ENCODE measurements around the gene SYF2.
A peak's percentile ranks its signal among the peaks of the same experiment; 100 is the strongest.
"Not testable (repeated sequence)": the region's sequence is repeated elsewhere in the genome, so short reads cannot be mapped to it uniquely, and the experiment has no call there.

The SYF2 gene

DNA sequence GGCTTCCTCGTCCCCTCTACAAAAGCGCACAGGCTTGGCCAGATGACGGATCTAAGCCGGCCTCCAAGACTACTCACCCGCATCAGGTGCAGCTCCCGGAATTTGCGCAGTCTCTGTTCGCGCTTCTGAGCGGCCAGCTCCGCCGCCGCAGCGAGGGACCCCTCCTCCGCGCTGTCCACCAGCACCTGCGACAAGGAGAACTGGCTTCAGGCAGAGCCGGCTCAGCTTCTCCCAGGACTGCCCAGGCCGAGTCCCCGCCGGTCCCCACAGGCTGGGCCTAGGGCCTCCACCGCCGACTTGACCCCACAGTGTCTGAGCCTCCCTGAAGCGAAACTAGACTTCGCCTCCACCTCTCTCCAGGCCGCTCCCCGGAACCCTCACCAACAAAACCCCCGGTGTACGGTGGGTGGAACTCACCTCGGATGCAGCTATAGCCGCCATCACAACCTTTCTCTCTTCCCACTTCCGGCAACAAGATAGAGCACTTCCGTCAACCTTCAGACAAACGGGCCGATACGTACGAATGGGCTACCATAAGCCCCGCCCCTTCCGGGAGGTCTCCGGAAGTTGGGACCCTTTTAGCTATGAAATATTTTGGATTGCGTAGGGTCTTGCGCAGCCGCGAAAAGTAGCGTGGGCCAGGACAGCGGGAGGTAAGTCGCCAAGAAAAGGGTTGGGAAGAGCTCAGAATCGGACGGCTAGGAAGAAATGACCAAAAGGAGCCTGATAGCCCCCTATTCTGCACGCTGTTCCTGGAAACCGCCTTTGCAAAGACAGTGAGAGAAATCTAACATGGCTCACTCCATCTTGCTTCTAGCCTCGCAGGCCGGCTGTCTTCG, at the start of gene SYF2:
Gene SYF2, minus strand, starts transcription at position 476 of the 839 bp plus-strand sequence. Its CDS starts 35 bp downstream, at position 441.
- peak; percentile 93 for DNase-seq

DNA sequence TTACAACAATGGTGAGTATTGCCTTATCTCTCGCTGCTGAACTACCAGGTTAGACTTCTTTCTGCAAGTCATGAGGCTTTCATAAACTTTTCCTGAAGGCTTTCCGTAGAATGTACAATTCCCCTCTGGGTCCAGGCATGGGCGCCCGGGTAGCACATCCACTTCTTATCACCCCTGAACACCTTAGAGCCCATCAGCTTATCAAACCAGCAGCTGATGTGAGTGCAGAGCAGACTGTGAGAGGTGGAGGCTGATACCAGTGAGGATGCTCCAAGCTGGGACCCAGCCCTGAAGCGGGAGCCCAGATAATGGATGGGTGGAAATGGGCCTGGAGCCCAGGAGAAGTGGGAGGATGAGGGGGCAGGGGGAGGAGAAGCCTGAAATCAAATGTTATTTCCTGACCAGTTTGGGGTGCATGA, 47.4 kb upstream of the SYF2 start:
- DNase-seq: not testable (repeated sequence)

DNA sequence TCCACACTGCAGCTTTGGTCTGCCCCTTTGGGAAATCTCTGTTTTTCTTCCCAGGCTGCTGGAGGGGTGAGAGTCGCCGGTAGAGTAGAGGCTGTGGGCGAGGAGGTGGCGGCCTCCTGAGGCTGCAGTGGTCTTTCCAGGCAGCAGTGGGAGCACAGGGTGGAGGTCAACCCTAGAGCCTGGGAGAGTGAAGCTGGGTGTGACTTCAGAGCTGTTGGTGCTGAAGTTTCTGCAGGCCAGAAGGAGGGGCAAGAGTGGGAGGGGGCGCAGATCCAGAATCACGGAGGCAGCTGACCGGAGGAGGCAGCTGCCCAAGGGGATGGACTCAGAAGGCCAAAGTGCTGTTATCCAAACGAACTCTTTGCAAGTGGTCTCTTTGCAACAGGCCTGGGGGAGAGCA, 46.5 kb upstream of the SYF2 start:
- not testable (repeated sequence) for DNase-seq

DNA sequence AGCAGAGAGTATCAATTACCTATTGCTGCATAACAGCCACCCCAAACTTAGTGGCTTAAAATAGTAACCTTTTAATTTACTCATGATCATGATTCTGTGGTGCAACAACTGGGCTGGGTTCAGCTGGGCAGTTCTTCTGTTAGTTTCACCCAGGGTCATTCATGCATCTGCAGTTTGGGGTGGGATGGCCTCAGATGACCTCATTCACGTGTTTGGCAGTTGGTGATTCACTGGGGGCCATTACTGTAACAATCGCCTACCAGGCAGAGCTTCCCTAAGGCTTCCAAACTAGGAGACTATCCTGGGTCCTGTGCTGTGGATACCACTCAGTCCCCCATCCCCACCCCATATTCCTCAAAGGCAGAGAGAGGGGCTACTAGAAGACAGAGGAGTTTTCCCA, 46.1 kb upstream of the SYF2 start:
- DNase-seq: not testable (repeated sequence)

DNA sequence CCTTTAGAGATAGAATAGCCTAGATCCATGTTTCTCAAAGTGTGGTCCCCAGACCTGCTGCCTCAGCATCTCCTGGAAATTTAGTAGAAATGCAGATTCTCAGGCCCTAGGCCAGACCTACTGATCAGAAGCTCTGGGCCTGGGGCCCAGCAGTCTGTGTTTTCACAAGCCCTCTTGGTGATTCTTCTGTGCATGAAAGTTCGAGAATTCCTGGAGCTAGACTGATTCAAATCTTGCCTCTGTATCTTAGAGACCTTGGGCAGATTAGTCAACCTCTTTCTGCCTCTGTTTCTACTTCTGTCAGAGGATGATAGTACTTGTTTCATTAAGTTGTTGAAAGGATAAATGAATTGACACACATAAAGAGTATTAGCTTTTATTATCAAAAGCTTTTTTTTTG, 45.0 kb upstream of the SYF2 start:
- DNase-seq: not testable (repeated sequence)

DNA sequence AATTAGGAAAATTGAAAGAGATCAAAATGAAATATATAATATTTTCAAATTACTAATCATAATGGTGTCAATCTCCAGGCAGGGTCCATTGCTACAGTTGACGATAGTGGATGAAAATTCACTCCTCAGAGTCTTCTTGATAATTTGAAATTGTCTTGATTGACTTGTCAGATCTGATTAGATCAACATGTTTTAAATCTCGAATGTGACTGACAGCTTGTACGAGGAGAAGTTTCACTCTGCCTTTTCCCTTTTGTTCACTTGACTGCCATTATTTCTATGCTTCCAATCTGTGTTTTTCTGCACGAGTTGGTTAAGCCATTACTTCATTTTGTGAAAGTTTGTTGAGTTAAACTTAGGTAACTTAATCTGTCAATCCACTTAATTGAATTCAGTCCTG, 43.3 kb upstream of the SYF2 start:
- not testable (repeated sequence) for DNase-seq

DNA sequence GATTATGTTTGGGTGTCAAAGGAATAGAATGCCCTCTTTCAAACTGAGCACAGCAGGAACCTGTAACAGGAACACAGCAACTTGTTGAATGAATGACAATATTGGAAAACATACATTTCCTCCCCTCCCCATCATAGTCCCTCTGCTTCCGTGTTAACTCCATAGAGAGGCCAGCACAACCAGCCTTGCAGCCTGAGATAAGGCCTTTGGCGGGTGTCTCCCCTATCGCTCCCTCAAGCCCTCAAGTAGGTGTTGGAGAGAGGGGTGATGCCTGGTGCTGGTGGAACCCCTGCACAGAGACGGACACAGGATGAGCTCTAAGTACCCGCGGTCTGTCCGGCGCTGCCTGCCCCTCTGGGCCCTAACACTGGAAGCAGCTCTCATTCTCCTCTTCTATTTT, 39.9 kb upstream of the SYF2 start, which contains the start of gene RHD:
Gene RHD, plus strand, starts transcription at position 272 of the 400 bp plus-strand sequence. Its CDS starts 39 bp downstream, at position 311.
- not testable (repeated sequence) for DNase-seq

DNA sequence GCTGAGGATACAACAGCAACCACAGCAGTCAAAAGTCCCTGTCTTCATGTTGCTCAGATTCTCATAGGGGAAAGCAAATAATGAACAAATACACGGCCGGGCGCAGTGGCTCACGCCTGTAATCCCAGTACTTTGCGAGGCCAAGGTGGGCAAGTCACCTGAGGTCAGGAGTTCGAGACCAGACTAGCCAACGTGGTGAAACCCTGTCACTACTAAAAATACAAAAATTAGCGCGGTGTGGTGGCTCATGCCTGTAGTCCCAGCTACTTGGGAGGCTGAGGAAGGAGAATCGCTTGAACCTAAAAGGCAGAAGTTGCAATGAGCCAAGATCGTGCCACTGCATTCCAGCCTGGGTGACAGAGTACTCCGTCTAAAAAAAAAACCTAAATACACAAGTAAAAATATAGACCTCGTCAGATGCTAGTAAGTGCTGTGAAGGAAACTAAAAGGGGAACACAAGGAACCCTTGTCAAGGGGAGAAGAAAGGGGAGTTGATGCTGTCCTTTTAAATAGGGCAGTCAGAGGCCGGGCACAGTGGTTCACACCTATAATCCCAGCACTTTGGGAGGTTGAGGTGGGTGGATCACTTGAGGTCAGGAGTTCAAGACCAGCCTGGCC, 36.0 kb upstream of the SYF2 start:
- DNase-seq: not testable (repeated sequence)

DNA sequence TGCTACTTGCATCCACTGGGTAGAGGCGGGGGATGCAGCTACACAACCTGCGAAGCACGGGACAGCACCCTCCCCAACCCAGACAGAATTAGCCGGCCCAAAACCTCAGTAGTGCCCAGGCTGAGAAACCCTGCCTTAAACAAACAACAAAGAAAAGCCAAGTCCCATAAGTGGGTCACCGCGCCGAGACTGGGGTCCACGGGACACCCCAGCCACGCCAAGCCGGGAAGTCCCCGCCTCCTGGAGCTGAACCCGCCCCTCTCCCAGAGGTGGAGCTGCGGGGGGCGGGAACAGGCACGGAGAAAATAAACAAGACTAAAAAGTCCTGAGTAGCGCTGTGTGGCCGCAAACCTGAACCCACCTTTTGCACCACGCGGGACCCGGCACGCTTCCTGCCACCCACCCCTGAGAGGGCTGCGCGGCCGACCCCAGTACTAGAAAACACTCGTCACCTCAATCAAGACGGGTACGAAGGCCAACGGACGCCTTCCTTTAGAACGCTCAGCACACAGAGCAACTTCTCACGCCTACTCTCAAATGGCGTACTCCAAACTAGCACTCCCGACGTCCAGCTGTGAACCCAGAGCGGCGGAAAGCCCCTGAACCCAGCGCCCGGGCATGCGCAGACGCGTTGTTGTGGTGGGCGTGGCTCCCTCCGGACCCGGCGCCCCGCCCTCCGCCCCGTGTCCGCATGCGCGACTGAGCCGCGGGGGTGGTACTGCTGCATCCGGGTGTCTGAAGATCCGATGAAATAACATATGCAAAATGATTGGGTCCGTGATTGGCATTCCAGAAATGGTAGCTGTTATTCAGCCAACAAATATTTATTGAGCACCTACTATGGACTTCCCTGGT, 35.2 kb upstream of the SYF2 start:
- DNase-seq: peak; percentile 89

DNA sequence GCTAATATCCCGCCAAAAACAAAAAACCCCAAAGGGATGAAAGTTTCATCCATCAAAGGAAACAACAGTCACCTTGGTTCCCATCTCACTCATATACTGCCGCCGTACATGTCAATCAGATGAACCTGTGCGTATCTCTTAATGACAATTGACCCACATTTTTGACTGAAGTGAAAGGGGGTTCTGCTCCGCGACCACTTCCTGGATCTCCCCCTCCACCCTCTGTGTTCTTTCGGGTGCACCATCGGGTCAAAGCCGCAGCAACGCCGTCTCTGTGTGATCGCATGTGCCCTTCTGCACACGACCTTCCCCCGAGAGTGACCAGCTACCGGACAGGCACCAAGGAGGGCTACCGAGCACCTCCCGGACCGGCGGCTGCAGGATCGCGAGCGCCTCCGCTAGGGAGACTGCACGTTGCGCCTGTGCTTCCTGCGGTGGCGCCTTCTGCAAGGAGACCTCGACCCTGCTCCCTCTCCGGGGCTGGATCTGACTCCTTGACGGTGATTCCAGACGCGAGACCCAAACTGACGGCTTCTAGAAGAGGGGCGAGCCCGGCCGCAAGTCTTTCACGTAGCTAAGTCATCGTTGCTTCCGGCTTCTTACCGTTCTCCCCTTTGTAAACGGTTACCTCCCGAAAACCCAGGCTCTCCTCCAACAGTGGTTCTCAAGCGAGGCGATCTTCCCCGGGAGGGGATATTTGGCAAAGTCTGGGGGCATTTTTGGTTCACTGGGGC, 34.4 kb upstream of the SYF2 start:
- DNase-seq: peak; percentile 31

DNA sequence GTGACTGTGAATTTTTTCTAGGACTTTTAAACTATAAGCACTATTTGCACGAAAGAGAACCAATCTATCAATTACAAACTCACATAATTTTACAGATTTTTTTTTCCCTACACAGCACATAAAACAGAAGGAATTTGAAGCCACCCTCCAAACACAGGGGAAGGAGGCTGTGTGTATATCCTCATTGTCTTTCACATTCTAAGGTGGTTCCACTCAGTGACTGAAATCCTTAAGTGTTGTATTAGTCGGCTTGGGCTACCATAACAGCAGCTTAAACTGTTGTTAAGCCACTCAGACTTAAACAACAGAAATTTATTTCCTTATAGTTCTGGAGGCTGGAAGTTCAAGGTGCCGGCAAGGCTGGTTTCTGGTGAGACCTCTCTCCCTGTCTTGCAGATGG, 28.0 kb upstream of the SYF2 start:
- not testable (repeated sequence) for DNase-seq

DNA sequence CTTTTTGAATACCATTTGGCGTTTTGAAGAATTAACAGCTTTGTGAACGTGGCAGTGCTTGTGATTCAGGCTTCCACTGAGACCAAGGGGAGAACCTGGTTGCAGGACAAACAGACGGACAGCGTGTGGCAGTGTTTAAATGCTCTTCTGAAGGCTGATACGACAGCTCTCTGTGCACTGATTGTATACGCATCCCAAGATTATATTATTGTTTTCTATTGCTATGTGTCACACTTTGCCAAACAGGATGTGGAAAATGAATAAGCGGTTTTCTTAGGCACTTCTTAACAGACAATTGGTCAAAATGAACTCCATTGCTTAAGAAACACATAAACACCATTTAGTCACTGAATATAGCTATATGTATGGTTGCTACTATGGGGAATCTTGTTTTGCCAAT, 27.5 kb upstream of the SYF2 start:
- not testable (repeated sequence) for DNase-seq

DNA sequence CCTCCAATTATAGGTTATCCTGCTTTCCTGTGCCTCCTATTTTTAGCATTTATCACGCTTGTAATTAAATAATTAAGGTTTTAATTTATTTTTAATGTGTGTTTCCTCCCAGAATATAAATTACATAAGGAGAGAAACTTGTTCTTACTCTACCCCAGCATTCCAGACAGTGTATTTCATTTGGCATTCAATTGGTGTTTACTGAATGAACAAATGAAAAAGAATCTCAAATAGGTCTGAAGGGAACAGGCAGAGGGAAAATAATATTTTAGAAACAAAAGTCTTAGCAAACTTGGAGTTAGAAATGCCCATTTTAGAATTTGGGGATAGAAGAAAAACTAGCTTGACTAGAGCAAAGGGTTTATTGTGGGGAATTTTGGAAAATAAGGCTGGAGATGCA, 24.9 kb upstream of the SYF2 start:
- no peak for DNase-seq

DNA sequence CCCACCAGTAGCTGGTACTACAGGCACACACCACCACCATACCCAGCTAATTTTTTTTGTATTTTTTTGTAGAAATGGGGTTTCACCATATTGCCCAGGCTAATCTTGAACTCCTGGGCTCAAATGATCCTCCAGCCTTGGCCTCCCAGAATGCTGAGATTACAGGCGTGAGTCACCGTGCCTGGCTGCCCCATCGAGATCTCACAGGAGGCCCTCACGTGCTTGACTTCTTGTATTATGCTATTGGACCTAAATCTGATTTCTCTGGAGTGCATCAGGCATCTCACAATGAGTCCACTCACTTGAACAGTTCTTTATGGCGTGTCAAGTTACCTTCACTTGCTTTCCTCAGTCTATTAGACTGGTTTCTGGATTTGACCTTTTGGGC, 24.3 kb upstream of the SYF2 start:
- DNase-seq: no peak

DNA sequence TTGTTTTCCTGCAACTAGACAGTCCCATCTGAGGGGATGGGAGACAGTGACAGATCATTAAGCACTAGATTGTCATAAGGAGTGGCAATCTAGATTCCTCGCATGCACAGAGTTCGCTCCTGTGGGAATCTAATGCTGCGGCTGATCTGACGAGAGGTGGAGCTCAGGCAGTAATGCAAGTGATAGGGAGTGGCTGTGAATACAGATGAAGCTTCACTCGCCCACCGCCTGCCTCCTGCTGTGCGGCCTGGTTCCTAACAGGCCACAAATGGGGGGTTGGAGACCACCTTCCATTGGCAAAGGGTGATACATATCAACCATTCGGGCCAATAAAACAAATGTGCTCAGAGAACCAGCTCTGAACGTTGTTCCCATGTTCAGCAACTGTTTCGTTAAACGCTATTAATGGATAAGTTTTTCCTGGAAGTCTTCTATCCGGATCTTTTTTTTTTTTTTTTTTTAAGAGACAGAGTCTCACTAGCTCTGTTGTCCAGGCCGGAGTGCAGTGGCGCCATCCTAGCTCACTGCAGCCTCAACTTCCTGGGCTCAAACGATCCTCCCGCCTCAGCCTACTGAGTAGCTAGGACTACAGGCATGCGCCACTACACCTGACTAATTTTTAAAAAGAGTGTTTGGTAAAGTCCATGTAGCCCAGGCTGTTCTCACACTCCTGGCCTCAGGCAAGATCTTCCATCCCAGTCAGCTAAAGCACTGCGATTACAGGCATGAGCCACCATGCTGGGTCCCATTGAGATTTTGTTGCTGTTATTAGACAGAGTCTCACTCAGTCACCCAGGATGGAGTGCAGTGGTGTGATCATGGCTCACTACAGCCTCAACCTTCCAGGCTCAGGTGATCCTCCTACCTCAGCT, 23.6 kb upstream of the SYF2 start:
- DNase-seq: no peak

DNA sequence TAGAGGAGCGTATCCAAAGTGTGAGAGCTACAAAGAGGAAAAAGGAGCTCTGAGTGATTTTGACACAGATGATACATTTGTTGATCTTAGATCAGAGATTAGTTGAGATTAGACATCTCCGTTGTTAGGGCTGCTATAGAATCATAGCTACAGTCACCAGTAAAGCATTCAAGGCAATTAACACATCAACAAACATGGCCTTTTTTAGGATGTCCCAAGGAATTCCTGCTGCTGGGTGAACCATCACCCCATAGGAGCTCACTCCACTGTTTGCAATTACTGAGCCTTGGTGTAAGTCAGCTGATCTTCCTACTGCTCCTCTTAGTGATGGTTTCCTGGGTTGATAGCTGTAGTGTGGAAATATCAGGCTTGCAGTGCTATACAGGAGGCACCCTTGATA, 21.6 kb upstream of the SYF2 start:
- DNase-seq: no peak

DNA sequence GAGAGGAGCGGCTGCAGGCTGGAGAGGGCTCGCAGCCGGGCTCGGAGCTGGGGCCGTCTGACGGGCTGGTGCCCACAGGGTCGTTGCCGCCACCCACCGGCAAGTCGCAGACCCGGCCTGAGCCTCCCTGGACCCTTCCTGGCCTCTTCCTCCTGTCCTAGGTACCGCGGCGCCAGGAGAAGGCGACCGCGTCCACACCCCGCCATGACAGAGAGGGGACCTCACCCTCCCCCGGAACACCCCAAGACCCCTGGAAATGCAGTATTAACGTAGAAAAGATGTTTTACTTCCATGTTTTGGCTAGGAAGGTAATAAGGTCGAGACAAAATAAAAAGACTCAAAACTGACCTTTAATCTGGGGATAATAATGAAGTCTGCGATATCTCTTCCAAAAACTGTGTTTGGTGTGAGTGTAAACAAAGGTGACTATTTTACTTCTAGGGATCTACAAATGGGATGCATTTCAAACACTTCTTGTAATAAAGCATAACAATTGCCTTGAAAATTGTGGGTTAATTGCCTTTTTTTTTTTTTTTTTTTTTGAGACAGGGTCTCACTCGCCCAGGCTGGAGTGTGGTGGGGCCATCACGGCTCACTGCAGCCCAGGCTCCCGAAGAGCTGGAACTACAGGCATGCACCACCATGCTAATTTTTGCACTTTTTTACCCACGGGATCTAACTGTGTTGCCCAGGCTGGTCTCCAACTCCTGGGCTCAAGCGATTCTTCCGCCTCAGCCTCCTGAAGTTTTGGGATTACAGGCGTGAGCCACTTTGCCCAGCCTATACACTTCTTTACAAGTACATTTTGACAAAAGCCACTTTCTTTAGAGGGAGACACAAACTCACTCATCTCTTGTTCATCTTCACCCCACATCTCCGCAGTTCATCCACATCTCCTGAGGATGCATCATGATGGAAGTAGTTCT, 15.8 kb upstream of the SYF2 start:
- DNase-seq: no peak

DNA sequence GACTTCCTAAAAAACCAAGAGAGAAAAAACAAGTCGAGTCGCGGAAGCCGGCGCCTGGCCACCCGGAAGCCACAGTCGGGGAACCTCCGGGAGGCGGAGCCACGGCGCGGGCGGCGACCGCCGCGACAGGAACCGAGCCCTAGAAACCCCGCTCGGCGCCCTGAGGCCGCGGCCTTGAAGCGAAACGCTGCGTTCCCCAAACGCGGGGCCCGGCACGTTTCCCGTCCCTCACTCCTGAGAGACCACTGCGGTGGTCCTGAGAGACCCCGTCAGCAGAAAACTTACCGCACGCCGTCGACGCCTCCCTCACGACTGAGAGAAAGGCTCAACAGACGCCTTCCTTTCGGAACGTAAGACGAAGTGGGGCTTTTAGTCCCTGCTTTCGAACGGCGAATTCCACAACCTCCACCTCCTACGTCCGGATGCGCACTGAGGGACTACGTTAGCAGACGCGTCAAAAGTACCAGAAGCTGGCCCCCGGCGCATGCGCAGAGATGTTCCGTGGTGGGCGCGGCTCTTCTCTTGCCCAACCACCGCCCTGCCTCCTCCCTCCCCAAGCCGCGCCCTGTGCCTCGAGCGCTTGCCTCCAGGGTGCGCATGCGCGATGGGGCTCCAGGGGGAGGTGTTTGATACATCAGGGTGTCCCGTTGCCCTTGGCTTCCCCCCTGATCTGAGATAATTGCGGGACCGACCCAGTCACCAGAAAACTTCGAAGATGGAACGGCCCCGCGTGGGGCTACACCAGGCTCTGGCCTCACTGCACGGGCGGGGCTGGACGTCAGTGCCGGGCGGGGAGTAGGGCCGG, 14.9 kb upstream of the SYF2 start, which contains the start of gene RSRP1:
Gene RSRP1, minus strand, starts transcription at position 431 of the 805 bp plus-strand sequence. CDS start 491 bp downstream, outside the sequence.
- DNase-seq: peak; percentile 100

DNA sequence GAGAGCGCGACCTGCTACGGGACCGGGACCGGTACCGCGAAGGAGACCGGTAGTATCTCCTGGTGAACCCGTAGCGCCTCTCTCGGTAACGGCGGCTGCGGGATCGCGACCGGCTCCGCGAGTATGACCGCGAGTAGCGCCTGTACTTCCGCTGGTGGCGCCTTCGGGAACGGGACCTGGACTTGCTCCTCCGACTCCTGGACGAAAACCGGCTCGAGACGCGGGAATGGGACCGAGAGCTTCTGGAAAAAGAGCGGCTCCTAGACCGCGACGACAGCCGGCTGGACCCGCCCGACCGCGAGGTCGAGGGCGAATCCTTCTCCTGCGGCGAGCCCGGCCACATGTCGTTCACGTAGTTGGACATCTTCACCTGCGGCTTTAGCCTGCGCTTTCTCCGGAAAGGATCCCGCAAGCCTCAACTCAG, 14.3 kb upstream of the SYF2 start:
- DNase-seq: peak; percentile 36

Data from CD4-positive, alpha-beta T cell treated with Interleukin-12 subunit alpha and Interleukin-12 subunit beta, for 1 hour (primary cell).